HepG2 (cell line): ENCODE measurements around the gene ARVCF. TPM values are rescaled to one million over a fixed set of nuclear protein-coding genes. Genes with fewer than 3 reads are reported as not detected.

ENCODE experiments used
- ATAD3A ChIP-seq: sonication (generic); formaldehyde crosslinking; IDR thresholded peaks from 2 replicates; pipeline ENCODE4 v1.4.0; 2020; ENCODE audit warnings: missing genetic modification reagents
- ATF4 ChIP-seq, 2 experiments: fragments of 450-650 bp in 1 of 2; sonication (generic) in 1 of 2; formaldehyde crosslinking; IDR thresholded peaks; 2 replicates each; pipeline versions ENCODE4 v1.5.0 to v1.8.0; 2020 to 2022; ENCODE audit warnings: mild to moderate bottlenecking in 1 of 2, missing genetic modification reagents in 1 of 2
- CSRNP1 ChIP-seq: sonication (generic); formaldehyde crosslinking; IDR thresholded peaks from 2 replicates; pipeline ENCODE4 v1.8.1; 2023; ENCODE audit warnings: mild to moderate bottlenecking, missing genetic modification reagents
- HNF4G ChIP-seq, 2 experiments: sonication (generic) in 1 of 2; formaldehyde crosslinking in 1 of 2; IDR thresholded peaks; 2 replicates each; pipeline versions ENCODE4 v1.4.0 to v1.6.1; 2011 to 2020; ENCODE audit warnings: borderline replicate concordance in 2 of 2, low read depth in 2 of 2, mild to moderate bottlenecking in 2 of 2, low read length in 1 of 2, missing genetic modification reagents in 1 of 2, moderate library complexity in 1 of 2
- MEF2D ChIP-seq: sonication (generic); formaldehyde crosslinking; IDR thresholded peaks from 2 replicates; pipeline ENCODE4 v1.5.1; 2020; ENCODE audit warnings: mild to moderate bottlenecking, missing genetic modification reagents
- MTF2 ChIP-seq: sonication (generic); formaldehyde crosslinking; IDR thresholded peaks from 2 replicates; pipeline ENCODE4 v1.5.0; 2020; ENCODE audit warnings: missing genetic modification reagents, borderline replicate concordance
- NFAT5 ChIP-seq: sonication (generic); formaldehyde crosslinking; IDR thresholded peaks from 2 replicates; pipeline ENCODE4 v1.4.0; 2020; ENCODE audit warnings: missing genetic modification reagents
- POLR2G ChIP-seq: fragments of 200-400 bp; formaldehyde crosslinking; IDR thresholded peaks from 2 replicates; pipeline ENCODE4 v1.6.1; 2018; ENCODE audit warnings: mild to moderate bottlenecking, low read depth, low read length, moderate library complexity
- RFX3 ChIP-seq: IDR thresholded peaks from 2 replicates; pipeline ENCODE4 v1.6.1; 2016; ENCODE audit warnings: missing biosample characterization, missing genetic modification reagents
- STAT5B ChIP-seq: sonication (generic); formaldehyde crosslinking; IDR thresholded peaks from 2 replicates; pipeline ENCODE4 v1.4.0; 2020; ENCODE audit warnings: missing genetic modification reagents
- TFDP1 ChIP-seq: IDR thresholded peaks from 2 replicates; pipeline ENCODE4 v1.6.1; 2016; ENCODE audit warnings: missing compliant biosample characterization, missing genetic modification reagents, borderline replicate concordance
- YEATS2 ChIP-seq: sonication (generic); formaldehyde crosslinking; IDR thresholded peaks from 2 replicates; pipeline ENCODE4 v1.4.0; 2020; ENCODE audit warnings: missing genetic modification reagents, borderline replicate concordance
- YY1 ChIP-seq: IDR thresholded peaks from 2 replicates; pipeline ENCODE4 v1.6.1; 2011; ENCODE audit warnings: low read length, low read depth, moderate library complexity, mild to moderate bottlenecking; ENCODE audit not compliant: insufficient read depth, insufficient replicate concordance
- ZFP36L1 ChIP-seq: sonication (generic); formaldehyde crosslinking; IDR thresholded peaks from 2 replicates; pipeline ENCODE4 v1.8.0; 2022; ENCODE audit warnings: mild to moderate bottlenecking, missing genetic modification reagents, moderate library complexity
- ZNF281 ChIP-seq: sonication (generic); formaldehyde crosslinking; IDR thresholded peaks from 2 replicates; pipeline ENCODE4 v1.4.0; 2020; ENCODE audit warnings: missing genetic modification reagents, borderline replicate concordance
- ZNF775 ChIP-seq: sonication (generic); formaldehyde crosslinking; IDR thresholded peaks from 2 replicates; pipeline ENCODE4 v1.4.0; 2020; ENCODE audit warnings: missing genetic modification reagents, mild to moderate bottlenecking, moderate library complexity, borderline replicate concordance
- ZNF792 ChIP-seq: IDR thresholded peaks from 2 replicates; pipeline ENCODE4 v1.6.1; 2016
- ZSCAN12 ChIP-seq: sonication (generic); formaldehyde crosslinking; IDR thresholded peaks from 2 replicates; pipeline ENCODE4 v1.9.0; 2021; ENCODE audit warnings: mild to moderate bottlenecking, missing genetic modification reagents
- polyA plus RNA-seq, 8 experiments: library from polyadenylated mRNA; depleted of rRNA in 3 of 8; stranded (reverse) in 7 of 8; unstranded in 1 of 8; fragments of >200 nt; fragmentation: Illumina TruSeq in 4 of 8; extraction: Trizol in 4 of 8; gene quantifications; 2 replicates each; pipeline versions ENCODE4 v1.2.1 to v1.2.3, GENCODE V29; 2011 to 2016; ENCODE audit warnings: low read depth in 4 of 8, missing spikeins in 1 of 8, mixed read lengths in 1 of 8; ENCODE audit not compliant: insufficient read depth in 1 of 8
- total RNA-seq, 5 experiments: library from RNA; depleted of rRNA; stranded (reverse); fragments of >200 nt; fragmentation: Illumina TruSeq; extraction: Trizol; gene quantifications; 2 replicates each; pipeline ENCODE4 v1.2.3, GENCODE V29; 2016; ENCODE audit warnings: low read depth in 1 of 5

The ARVCF gene
- total and polyA plus RNA-seq, 2 of the 13 experiments (the other 11 are each of a cell fraction or from before 2014, with no cell fraction given) = 16.4 to 17.7 TPM

GRCh38 chr22:19957445-19957844 is 59.2 kb downstream of the ARVCF start (continued):
- TF ChIP-seq POLR2G (no peak), TFDP1 (CRISPR knock-in tag) (peak; percentile 34; the same call in 1 of the 2 replicates), ZNF281 (CRISPR knock-in tag) (no peak), ATAD3A (CRISPR knock-in tag) (no peak), ZSCAN12 (CRISPR knock-in tag) (no peak), ZNF775 (no peak), ATF4 (CRISPR knock-in tag; IDR thresholded peaks at IDR 0.05) (no peak), MTF2 (CRISPR knock-in tag) (no peak), MEF2D (CRISPR knock-in tag) (no peak), ZFP36L1 (no peak), RFX3 (CRISPR knock-in tag) (no peak), STAT5B (no peak), YEATS2 (no peak), ZNF792 (no peak), NFAT5 (CRISPR knock-in tag) (peak; percentile 47; the same call in 1 of the 2 replicates), CSRNP1 (CRISPR knock-in tag) (no peak), YY1 (no peak), HNF4G (IDR thresholded peaks at IDR 0.05; ENCODE audit: borderline replicate concordance, low read depth, low read length) (no peak), HNF4G (CRISPR knock-in tag; IDR thresholded peaks at IDR 0.05; ENCODE audit: borderline replicate concordance, low read depth) (no peak)
